Lower lobe of right lung (tissue), 2 donors: Measurements from ENCODE around the gene UTP4. TPM values are rescaled to one million over a fixed set of nuclear protein-coding genes. Genes with fewer than 3 reads are reported as not detected.

Experiments
- ATAC-seq, 2 donors: fragments of 200-7000 bp; cut with Tn5 transposase; one replicate each; pipeline ENCODE4 v1.9.1; 2020 to 2022; ENCODE audit warnings: mild to moderate bottlenecking in 2 of 2, moderate library complexity in 2 of 2
- DNase-seq: peaks from one replicate; pipeline ENCODE4 v3.0.0-alpha.2; 2020
- H3K27ac ChIP-seq: fragments of 200-600 bp; one replicate; pipeline ENCODE4 v1.8.0; 2022
- H3K27me3 ChIP-seq: fragments of 200-600 bp; one replicate; pipeline ENCODE4 v1.8.0; 2022; ENCODE audit warnings: low read depth
- H3K36me3 ChIP-seq: fragments of 200-600 bp; one replicate; pipeline ENCODE4 v1.8.0; 2022; ENCODE audit warnings: mild to moderate bottlenecking
- H3K4me1 ChIP-seq: fragments of 200-600 bp; one replicate; pipeline ENCODE4 v1.8.0; 2022
- H3K4me3 ChIP-seq: fragments of 200-600 bp; one replicate; pipeline ENCODE4 v1.8.0; 2022; ENCODE audit warnings: mild to moderate bottlenecking
- H3K9me3 ChIP-seq: fragments of 200-600 bp; one replicate; pipeline ENCODE4 v1.8.0; 2022
- intact Hi-C: fragments of 100-400 bp; cut with DNase I; formaldehyde crosslinking; loops from one replicate; pipeline ENCODE4 v1.11.0; 2022
- total RNA-seq: library from RNA; stranded (reverse); fragmentation: NEBNext Ultra II Directional; extraction: Animal tissue kit (Norgen Biotek cat#: 25700); gene quantifications from one replicate; pipeline ENCODE4 v1.2.1, GENCODE V29; 2021
- TF ChIP-seq, protein P1 (sequence below): fragments of 200-600 bp; IDR thresholded peaks from one replicate; pipeline ENCODE4 v1.8.0; 2022; ENCODE audit warnings: antibody characterized with exemption, mild to moderate bottlenecking
- donor health status: DM: no; HTN: yes; CAD: no; lungs with severe emphysema.

The UTP4 gene
- total RNA-seq, 1 donor from 2014 or later, result 26.4 TPM

GRCh38 chr16:69127966-69128510 lies 4.4 kb upstream of the UTP4 start:
- ATAC-seq, result no peak
- H3K9me3 ChIP-seq, result no peaks in the 10 kb centered on the region
- no peak overlapping the region for H3K27ac ChIP-seq
- TF ChIP-seq, protein P1, sequence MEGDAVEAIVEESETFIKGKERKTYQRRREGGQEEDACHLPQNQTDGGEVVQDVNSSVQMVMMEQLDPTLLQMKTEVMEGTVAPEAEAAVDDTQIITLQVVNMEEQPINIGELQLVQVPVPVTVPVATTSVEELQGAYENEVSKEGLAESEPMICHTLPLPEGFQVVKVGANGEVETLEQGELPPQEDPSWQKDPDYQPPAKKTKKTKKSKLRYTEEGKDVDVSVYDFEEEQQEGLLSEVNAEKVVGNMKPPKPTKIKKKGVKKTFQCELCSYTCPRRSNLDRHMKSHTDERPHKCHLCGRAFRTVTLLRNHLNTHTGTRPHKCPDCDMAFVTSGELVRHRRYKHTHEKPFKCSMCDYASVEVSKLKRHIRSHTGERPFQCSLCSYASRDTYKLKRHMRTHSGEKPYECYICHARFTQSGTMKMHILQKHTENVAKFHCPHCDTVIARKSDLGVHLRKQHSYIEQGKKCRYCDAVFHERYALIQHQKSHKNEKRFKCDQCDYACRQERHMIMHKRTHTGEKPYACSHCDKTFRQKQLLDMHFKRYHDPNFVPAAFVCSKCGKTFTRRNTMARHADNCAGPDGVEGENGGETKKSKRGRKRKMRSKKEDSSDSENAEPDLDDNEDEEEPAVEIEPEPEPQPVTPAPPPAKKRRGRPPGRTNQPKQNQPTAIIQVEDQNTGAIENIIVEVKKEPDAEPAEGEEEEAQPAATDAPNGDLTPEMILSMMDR, result no peak
- no peak overlapping the region for H3K4me3 ChIP-seq
- DNase-seq, result no peak
- intact Hi-C loops, result no loop called here
- H3K4me1 ChIP-seq, result peaks cover 18% of the 10 kb centered on the region
- no peaks in the 10 kb centered on the region for H3K27me3 ChIP-seq
- H3K36me3 ChIP-seq, result peaks cover 27% of the 10 kb centered on the region

- H3K4me3 ChIP-seq, result no peak overlapping the region
- no peak for ATAC-seq
- no peaks in the 10 kb centered on the region for H3K9me3 ChIP-seq
- DNase-seq, result no peak
- peaks cover 23% of the 10 kb centered on the region for H3K36me3 ChIP-seq
- H3K27me3 ChIP-seq, result no peaks in the 10 kb centered on the region
- H3K4me1 ChIP-seq, result peaks cover 27% of the 10 kb centered on the region
- TF ChIP-seq, protein P1, result no peak
- H3K27ac ChIP-seq, result no peak overlapping the region
- intact Hi-C loops, result no loop called here
Observed at GRCh38 chr16:69130461-69130860, 2.0 kb upstream of the UTP4 start.

DNA sequence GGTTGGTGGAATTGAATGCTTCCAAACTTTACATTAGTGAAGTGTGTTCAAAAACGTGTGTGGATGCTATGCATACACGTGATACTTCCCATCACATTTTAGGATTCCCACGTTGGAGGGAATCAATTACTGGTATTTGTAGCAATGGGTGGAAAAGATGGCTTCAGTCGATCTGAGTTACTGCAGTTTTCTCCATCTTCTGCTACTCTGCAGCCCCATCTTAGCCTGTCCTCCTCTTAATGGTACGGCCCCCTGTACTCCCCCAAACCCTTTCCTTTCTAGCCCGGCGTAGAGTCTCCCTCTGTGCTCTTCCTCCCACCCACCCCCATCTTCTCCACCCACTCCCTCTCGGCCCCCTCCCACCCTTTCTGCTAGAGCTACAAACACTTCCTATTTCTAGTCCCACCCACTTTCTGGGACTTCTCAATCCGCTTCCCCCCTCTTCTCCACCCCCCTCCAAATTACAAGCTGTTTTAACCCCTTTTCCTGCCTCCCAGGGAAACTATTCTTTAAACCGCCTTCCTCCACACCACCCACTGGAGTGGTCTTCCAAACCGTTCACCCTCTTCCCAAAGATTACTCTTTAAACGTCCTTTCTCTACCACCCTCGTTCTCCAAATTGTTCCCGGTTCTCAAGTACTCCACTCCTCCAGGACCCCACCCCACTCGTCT lies 1.1 kb upstream of the UTP4 start:
- Histone ChIP-seq H3K27me3 (no peaks in the 10 kb centered on the region), H3K36me3 (peaks cover 19% of the 10 kb centered on the region), H3K4me3 (peak overlapping the region; percentile 90), H3K27ac (peak overlapping the region; percentile 91), H3K4me1 (peaks cover 27% of the 10 kb centered on the region), H3K9me3 (no peaks in the 10 kb centered on the region)
- no peak for DNase-seq
- TF ChIP-seq, protein P1, result no peak
- peak; percentile 5 to 35 for ATAC-seq
- intact Hi-C loops, result no loop called here

GRCh38 chr16:69131839-69132423 lies 518 bp upstream of the UTP4 start:
- peak; percentile 85 to 89 for ATAC-seq
- no peaks in the 10 kb centered on the region for H3K27me3 ChIP-seq
- intact Hi-C loops, result no loop called here

GRCh38 chr16:69133373-69133954 lies 1.0 kb downstream of the UTP4 start:
- ATAC-seq, result no peak
- Histone ChIP-seq H3K27ac (peak overlapping the region; percentile 91), H3K4me3 (peak overlapping the region; percentile 90), H3K9me3 (no peaks in the 10 kb centered on the region), H3K4me1 (peaks cover 27% of the 10 kb centered on the region), H3K27me3 (no peaks in the 10 kb centered on the region), H3K36me3 (peaks cover 24% of the 10 kb centered on the region)
- TF ChIP-seq, protein P1, result no peak
- intact Hi-C loops, result no loop called here
- DNase-seq, result no peak

More at GRCh38 chr16:69131839-69132423, 518 bp upstream of the UTP4 start:
- Histone ChIP-seq H3K4me1 (peaks cover 27% of the 10 kb centered on the region), H3K36me3 (peaks cover 19% of the 10 kb centered on the region), H3K4me3 (peak overlapping the region; percentile 90), H3K9me3 (no peaks in the 10 kb centered on the region), H3K27ac (peak overlapping the region; percentile 91)
- TF ChIP-seq, protein P1, result no peak
- DNase-seq, result peak; percentile 84
